Kidney epithelial cell (primary cell): ENCODE data around the gene SLC46A2. TPM values are rescaled to one million over a fixed set of nuclear protein-coding genes. Genes with fewer than 3 reads are reported as not detected.

Source experiments
- DNase-seq: peaks from one replicate; pipeline ENCODE4 v3.0.0-alpha.2; 2010; ENCODE audit warnings: low read depth
- H3K27me3 ChIP-seq: 2 replicates; pipeline ENCODE4 v1.6.0; 2011; ENCODE audit warnings: low read length; ENCODE audit not compliant: control insufficient read depth, insufficient read depth
- H3K36me3 ChIP-seq: 2 replicates; pipeline ENCODE4 v1.5.1; 2011; ENCODE audit warnings: low read length; ENCODE audit not compliant: control insufficient read depth, insufficient read depth
- H3K4me3 ChIP-seq: 2 replicates; pipeline ENCODE4 v1.5.1; 2011; ENCODE audit warnings: low read depth, mild to moderate bottlenecking, control low read depth, low read length
- CTCF ChIP-seq: IDR thresholded peaks from 2 replicates; pipeline ENCODE4 v1.5.1; 2011; ENCODE audit warnings: mild to moderate bottlenecking, moderate library complexity, low read length, control low read depth, inconsistent platforms; ENCODE audit not compliant: insufficient read depth, poor library complexity, severe bottlenecking
- total RNA-seq: library from RNA; depleted of rRNA; stranded (reverse); fragments of >200 nt; gene quantifications from 2 replicates; pipeline ENCODE4 v1.2.3, GENCODE V29; 2015

The SLC46A2 gene
- total RNA-seq, 1 donor from 2014 or later: not detected

- DNase-seq: no peak
- Histone ChIP-seq H3K4me3 (no peak overlapping the region), H3K27me3 (no peaks in the 10 kb centered on the region), H3K36me3 (no peaks in the 10 kb centered on the region)
- no peak for TF ChIP-seq CTCF
These were observed 41.2 kb downstream of the SLC46A2 start for GRCh38 chr9:112849363-112849922.

GRCh38 chr9:112848316-112849151, 42.1 kb downstream of the SLC46A2 start:
- no peak for TF ChIP-seq CTCF
- no peak for DNase-seq
- Histone ChIP-seq H3K36me3 (no peaks in the 10 kb centered on the region), H3K27me3 (no peaks in the 10 kb centered on the region), H3K4me3 (no peak overlapping the region)

- no peaks in the 10 kb centered on the region for H3K36me3 ChIP-seq
- DNase-seq: no peak
- no peak for TF ChIP-seq CTCF
- H3K27me3 ChIP-seq: no peaks in the 10 kb centered on the region
- no peak overlapping the region for H3K4me3 ChIP-seq
These were observed 43.9 kb downstream of the SLC46A2 start for GRCh38 chr9:112846528-112847488.

- Histone ChIP-seq H3K27me3 (no peaks in the 10 kb centered on the region), H3K36me3 (no peaks in the 10 kb centered on the region), H3K4me3 (no peak overlapping the region)
- no peak for DNase-seq
- TF ChIP-seq CTCF: peak; percentile 98
These were observed 45.7 kb downstream of the SLC46A2 start for GRCh38 chr9:112844771-112845542.

- no peak for TF ChIP-seq CTCF
- DNase-seq: no peak
- H3K27me3 ChIP-seq: no peaks in the 10 kb centered on the region
These were observed 48.1 kb downstream of the SLC46A2 start for GRCh38 chr9:112842555-112842954.

More at GRCh38 chr9:112842555-112842954, 48.1 kb downstream of the SLC46A2 start:
- Histone ChIP-seq H3K36me3 (no peaks in the 10 kb centered on the region), H3K4me3 (no peak overlapping the region)
